ENCODE measurements around the gene CAPN8. TPM values are rescaled to one million over a fixed set of nuclear protein-coding genes. Genes with fewer than 3 reads are reported as not detected.

CAPN8 gene
- total RNA-seq, 1 experiment from 2014 or later: 0.54 TPM

- ATAC-seq (no peak), DNase-seq (ENCODE audit: low read depth, low spot score) (no peak)
- TF ChIP-seq JUND (IDR thresholded peaks at IDR 0.05) (no peak), CBX3 (IDR thresholded peaks at IDR 0.05; ENCODE audit: low read depth) (no peak), CEBPB (IDR thresholded peaks at IDR 0.05; ENCODE audit: low read depth) (no peak), SRF (IDR thresholded peaks at IDR 0.05; ENCODE audit: low read depth) (no peak), RAD21 (IDR thresholded peaks at IDR 0.05; ENCODE audit: low read depth) (no peak), POLR2A (IDR thresholded peaks at IDR 0.05; ENCODE audit: borderline replicate concordance, extremely low read depth, insufficient read depth, insufficient read length) (no peak), EGR1 (IDR thresholded peaks at IDR 0.05; ENCODE audit: low read depth) (no peak), ZNF274 (IDR thresholded peaks at IDR 0.05; ENCODE audit: low read depth, low read length) (no peak), EZH2 (IDR thresholded peaks at IDR 0.05) (no peak), ATF3 (IDR thresholded peaks at IDR 0.05) (no peak), ELF1 (IDR thresholded peaks at IDR 0.05; ENCODE audit: borderline replicate concordance, low read depth) (no peak), YY1 (IDR thresholded peaks at IDR 0.05; ENCODE audit: extremely low read depth, insufficient replicate concordance, low read depth, low read length) (no peak)
- TF ChIP-seq, protein P1, sequence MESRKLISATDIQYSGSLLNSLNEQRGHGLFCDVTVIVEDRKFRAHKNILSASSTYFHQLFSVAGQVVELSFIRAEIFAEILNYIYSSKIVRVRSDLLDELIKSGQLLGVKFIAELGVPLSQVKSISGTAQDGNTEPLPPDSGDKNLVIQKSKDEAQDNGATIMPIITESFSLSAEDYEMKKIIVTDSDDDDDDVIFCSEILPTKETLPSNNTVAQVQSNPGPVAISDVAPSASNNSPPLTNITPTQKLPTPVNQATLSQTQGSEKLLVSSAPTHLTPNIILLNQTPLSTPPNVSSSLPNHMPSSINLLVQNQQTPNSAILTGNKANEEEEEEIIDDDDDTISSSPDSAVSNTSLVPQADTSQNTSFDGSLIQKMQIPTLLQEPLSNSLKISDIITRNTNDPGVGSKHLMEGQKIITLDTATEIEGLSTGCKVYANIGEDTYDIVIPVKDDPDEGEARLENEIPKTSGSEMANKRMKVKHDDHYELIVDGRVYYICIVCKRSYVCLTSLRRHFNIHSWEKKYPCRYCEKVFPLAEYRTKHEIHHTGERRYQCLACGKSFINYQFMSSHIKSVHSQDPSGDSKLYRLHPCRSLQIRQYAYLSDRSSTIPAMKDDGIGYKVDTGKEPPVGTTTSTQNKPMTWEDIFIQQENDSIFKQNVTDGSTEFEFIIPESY (IDR thresholded peaks at IDR 0.05; ENCODE audit: extremely low read depth, insufficient replicate concordance, low read length): no peak
- TF ChIP-seq, protein P2, sequence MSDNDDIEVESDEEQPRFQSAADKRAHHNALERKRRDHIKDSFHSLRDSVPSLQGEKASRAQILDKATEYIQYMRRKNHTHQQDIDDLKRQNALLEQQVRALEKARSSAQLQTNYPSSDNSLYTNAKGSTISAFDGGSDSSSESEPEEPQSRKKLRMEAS (IDR thresholded peaks at IDR 0.05): no peak
- peaks cover 12% of the 10 kb centered on the region; the same call in 1 of the 2 replicates for H3K27me3 ChIP-seq (ENCODE audit: insufficient read depth, low read length)
- no peak overlapping the region for H3K27ac ChIP-seq (ENCODE audit: low read depth, low read length)
- H3K9ac ChIP-seq (ENCODE audit: low read length): no peak overlapping the region
- RAD21 ChIA-PET (ENCODE audit: low non-redundant PET in 1 of 2, low total read pairs in 2 of 2, uncharacterized antibody in 2 of 2, unreplicated experiment in 2 of 2): no interaction called here
- no peak overlapping the region for H3K4me2 ChIP-seq (ENCODE audit: low read length)
- no peaks in the 10 kb centered on the region for H3K4me1 ChIP-seq (ENCODE audit: control insufficient read depth in 1 of 2, insufficient read depth in 2 of 2, low read length in 2 of 2)
- no peaks in the 10 kb centered on the region for H3K79me2 ChIP-seq (ENCODE audit: insufficient read depth, low read length)
- H3K9me2 ChIP-seq (ENCODE audit: insufficient read depth): no peaks in the 10 kb centered on the region
- intact Hi-C loops (cut with micrococcal nuclease): no loop called here
- no peaks in the 10 kb centered on the region for H3K9me3 ChIP-seq (ENCODE audit: control insufficient read depth in 1 of 2, insufficient read depth in 1 of 2, low read depth in 1 of 2, low read length in 2 of 2)
- CTCF ChIA-PET: interaction anchor here (1.6 kb wide), 1 partner anchor 14 kb away, joined by 5 read pairs; no protein-coding TSS in a partner anchor
- no peak overlapping the region for H2AFZ ChIP-seq (ENCODE audit: low read depth, low read length, poor library complexity, severe bottlenecking)
- no peaks in the 10 kb centered on the region for H3K36me3 ChIP-seq (ENCODE audit: control insufficient read depth in 1 of 2, insufficient read depth in 2 of 2, low read length in 2 of 2)
- no peaks in the 10 kb centered on the region for H4K20me1 ChIP-seq (ENCODE audit: insufficient read depth)
- no peak overlapping the region for H3K4me3 ChIP-seq (replicated peaks in 1 of 2; ENCODE audit: low read depth in 1 of 2, low read length in 2 of 2)
- BruUV-seq (replicated peaks): no TSS peak
- POLR2A ChIA-PET: no interaction called here
These were observed 122.7 kb downstream of the CAPN8 start for GRCh38 chr1:223542831-223543230.
